Activated CD4-positive, alpha-beta T cell treated with anti-CD3 and anti-CD28 coated beads for 24 hours (primary cell): ENCODE measurements around the gene DEDD2.
A peak's percentile ranks its signal among the peaks of the same experiment; 100 is the strongest.
"Not testable (repeated sequence)": the region's sequence is repeated elsewhere in the genome, so short reads cannot be mapped to it uniquely, and the experiment has no call there.

Experiments
- DNase-seq, 2 donors: peaks; one replicate each; pipeline ENCODE4 v3.0.0-alpha.2; 2020; ENCODE audit warnings: low read depth in 2 of 2

The DEDD2 gene, protein sequence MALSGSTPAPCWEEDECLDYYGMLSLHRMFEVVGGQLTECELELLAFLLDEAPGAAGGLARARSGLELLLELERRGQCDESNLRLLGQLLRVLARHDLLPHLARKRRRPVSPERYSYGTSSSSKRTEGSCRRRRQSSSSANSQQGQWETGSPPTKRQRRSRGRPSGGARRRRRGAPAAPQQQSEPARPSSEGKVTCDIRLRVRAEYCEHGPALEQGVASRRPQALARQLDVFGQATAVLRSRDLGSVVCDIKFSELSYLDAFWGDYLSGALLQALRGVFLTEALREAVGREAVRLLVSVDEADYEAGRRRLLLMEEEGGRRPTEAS

GRCh38 chr19:42217520-42218437 lies at the start of gene DEDD2:
Gene DEDD2 (minus strand): TSS chr19:42217677. CDS start chr19:42217007, 670 bp downstream.
- DNase-seq: peak; percentile 99

GRCh38 chr19:42266928-42267603 lies 49.6 kb upstream of the DEDD2 start:
- not testable (repeated sequence) for DNase-seq

DNA sequence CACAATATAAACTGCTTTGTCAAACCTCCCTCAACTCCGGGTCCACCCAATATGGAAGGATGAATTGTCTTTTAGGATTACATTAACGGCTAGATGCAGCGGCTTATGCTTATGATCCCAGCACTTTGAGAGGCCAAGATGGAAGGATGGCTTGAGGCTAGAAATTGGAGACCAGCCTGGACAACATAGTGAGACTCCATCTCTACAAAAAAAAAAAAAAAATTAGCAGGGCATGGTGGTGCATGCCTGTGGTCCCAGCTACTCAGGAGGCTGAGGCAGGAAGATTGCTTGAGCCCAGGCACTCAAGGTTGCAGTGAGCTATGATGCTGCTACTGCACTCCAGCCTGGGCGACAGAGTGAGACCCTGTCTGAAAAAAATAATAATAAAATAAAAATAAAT lies 48.6 kb upstream of the DEDD2 start:
- not testable (repeated sequence) for DNase-seq

- no peak for DNase-seq
Measured at GRCh38 chr19:42261763-42262162, 44.3 kb upstream of the DEDD2 start.

- DNase-seq: not testable (repeated sequence)
Measured at GRCh38 chr19:42257842-42258241, 40.4 kb upstream of the DEDD2 start.

- no peak for DNase-seq
Measured at GRCh38 chr19:42255766-42256745, 38.6 kb upstream of the DEDD2 start.

DNA sequence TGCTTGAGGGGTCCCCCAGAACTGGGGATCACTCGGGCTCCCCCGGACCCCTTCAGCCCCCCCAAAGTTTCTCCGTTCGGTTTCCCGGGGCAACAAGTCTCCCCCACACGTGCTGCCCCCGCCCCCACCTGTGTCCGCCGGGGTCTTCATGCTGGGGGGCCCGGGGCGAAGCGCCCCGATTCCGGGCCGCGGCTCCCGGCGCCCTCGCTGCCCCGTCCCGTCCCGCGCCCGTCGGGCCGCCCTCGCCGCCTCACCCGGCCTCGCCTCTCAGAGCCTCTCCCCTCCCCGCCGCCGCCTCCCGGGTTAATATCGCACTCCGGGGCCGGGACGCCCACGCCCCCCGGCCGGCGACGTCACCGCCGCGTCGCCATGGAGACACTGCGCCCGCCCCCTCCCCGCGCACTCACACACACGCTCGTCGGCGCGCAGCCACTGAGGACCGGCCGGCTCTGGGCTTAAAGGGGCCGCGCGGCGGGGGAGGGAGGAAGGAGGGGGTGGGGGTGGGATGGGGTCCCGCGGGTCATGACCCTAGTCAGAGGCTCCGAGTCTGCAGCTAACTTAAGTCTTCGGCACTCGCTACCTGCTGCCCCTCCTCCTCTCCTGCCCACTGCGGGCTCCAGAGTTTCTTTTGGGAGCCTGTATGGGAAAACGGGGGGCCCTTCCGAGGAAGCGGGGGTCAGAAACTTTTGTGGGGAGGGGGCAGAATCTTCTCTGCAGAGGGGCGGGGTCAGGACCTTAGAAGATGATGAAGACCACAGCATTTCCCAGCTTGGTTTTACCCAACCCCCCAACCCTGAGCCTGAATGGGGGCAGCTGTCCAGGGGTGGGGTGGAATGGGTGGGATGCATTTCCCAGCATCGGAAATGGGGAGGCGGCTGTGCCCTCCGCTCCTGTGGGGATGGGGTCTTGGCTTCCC lies 37.6 kb upstream of the DEDD2 start, which contains the start of gene ERF:
ERF (minus strand) TSS at position 279 of the 916 bp plus-strand sequence; CDS start at position 150, 129 bp downstream.
- DNase-seq: peak; percentile 90 to 91

- peak; percentile 58 to 63 for DNase-seq
Measured at GRCh38 chr19:42254089-42254849, 36.8 kb upstream of the DEDD2 start.

DNA sequence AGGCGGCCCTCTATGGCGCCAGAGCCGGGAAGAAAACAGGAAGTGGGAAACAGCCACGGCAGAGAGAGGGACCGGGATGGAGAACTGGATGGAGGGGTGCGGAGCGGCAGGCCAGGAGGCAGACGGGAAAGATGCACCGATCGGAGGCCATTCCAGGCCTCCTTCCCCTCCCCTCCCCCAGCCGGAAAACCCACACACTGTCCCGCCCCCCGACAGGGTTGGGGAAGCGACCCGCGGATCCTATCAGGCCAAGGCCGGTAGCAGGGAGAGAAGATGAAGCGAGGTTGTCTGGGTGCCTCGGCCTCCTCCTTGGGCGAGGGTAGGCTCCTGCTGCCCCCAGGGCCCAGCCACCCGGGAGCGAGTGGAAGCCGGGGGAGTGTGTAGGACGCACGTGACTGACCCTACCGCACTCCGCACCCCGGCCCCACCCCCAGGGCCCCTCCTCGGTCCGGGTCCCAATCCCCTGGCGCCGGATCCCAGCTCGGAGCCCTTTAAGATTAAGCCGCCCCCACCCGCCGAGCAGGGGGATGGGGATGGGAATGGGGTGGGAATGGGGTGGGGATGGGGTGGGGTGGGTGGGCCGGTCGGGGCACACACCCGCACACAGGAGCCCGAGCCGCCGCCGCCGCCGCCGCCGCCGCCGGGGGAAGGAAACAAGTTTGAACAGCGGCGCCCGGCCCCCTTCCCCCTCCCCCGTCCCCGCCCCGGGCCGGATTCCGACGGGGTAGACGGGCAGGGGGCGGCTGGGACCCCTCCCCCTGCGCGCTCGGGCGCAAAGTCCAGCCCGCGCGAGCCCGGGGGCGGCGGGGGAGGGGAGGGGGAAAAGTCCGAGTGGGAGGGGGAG lies 36.0 kb upstream of the DEDD2 start:
- DNase-seq: no peak

DNA sequence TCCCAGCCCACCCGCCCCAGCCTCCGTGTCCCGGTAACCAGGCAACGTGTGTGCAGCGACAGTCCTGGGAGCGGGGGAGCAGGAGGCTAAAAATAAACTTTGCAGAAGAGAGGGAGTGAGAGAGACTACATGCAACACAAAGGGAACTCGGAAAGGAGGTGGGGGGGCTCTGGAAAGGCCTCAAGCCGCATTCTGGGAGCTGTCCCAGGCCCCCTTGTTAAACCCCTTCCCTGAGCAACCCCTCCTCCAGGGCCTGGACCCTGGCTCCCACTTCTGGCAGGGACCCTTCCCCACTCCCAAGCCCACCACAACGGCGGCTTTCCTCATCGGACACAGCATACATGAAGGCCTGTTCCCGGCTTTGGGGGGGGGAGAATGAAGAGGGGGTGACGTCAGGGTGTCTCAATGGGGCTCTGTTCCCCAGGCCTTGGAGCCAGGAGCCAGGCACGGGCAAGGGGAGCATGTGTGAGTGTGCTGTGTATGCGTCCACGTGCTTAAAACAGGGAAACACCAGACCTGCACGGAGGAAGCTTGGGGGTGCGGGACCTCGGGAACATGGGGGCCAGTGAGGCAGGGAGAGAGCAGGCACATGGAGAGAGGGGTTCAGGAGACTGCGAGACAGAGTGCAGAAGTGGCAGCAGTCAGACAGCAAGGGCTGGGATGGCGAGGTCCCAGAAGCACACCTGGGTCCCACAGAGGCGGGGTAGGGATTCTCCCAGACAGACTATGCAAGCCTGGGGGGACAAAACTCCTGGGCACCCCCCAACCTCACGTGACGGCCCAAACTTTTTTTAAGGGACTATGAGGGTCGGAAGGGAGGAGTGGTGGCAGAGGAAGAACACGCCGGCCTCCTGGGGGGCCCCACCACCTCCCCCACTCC lies 35.1 kb upstream of the DEDD2 start:
- no peak for DNase-seq

GRCh38 chr19:42251572-42252358 lies 34.3 kb upstream of the DEDD2 start:
- DNase-seq: no peak

DNA sequence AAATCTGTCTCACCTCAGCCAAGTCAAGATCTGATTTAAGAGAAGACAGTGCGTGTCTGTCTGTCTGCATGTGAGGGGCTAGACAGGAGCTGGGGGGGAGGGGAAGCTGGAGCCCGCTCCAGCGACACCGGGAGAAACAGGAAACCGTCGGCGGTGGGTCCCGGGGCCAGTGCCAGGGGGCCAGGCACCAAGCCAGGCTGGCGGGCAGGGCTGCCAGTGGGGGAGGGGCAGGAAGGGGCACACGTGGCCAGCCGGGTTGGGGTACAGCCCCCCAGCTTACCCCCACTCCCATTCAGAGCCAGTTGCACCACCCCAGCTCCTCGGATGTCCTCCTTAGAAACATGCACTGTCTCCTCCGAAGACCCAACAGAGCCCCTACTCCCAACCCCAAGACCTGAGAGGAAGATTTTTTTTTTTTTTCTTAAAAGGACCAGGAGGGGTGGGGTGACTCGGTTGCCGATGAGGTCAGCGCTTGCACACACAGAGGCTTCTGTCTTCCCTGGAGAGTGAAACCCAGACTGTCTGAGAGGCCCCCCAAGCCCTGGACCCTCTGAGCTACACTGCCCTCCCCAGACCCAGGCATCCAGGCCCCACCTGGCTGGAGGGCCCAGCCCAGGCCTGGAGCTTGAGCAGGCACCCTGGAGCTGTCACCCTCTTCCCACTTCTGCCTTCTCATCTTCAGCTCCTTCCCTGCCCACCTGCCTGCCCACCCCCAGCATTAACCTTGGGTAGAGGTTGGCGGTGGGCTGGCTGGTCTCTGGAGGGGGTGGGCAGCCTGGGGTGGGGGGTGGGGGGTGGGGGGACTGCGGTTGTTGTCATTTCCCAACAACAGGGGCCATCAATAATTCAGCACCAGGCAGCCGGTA lies 33.4 kb upstream of the DEDD2 start:
- no peak for DNase-seq

DNA sequence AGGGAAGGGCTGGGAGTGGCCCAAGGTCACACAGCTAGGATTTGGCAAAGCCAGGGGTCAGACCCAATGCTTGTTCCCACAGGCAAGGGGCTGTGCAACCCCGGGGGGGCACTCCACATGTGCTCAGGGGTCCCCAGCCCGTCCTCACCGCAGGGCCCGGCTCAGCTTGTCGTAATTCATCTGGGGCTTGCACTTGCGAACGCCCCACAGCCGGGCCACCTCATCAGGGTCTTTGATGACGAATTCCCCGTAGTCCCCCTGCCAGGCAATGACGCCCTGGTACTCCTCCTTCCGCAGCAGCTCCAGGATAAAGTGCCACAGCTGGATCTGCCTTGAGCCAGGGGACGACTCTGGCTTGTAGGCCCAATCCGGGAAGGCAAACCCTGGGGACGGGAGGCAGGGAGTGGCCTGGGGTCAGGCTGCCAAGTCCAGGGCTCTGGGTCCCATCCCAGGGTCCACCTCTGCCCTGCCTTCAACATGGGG lies 32.7 kb upstream of the DEDD2 start:
- DNase-seq: no peak

DNA sequence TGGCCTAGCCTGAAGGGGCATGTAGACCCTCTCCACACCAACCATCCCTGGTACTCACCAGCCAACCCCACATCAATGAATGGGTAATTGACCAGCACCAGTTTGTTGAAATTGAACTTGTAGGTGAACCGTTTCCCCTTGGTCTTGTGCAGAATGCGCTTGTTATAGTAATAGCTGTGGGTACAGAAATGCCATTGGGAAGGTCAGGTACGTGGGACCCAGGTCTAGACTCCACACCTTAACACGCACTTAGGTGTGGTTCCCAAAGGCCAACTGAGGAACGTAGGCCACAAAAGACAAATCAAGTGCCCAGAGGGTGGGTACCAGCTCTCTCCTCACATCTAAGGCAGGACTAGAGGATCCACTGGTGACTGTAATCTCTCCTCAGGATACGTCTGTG lies 32.3 kb upstream of the DEDD2 start:
- DNase-seq: no peak

GRCh38 chr19:42249149-42249750 lies 31.8 kb upstream of the DEDD2 start:
- no peak for DNase-seq
